ENCODE results near the gene CACNA1D.
"Not testable (repeated sequence)": the region's sequence is repeated elsewhere in the genome, so short reads cannot be mapped to it uniquely, and the experiment has no call there.

Gene CACNA1D

GRCh38 chr3:53570081-53570480 lies 75.7 kb downstream of the CACNA1D start:
- DNase-seq (ENCODE audit: insufficient read length, low spot score) (no peak), FAIRE-seq (no peak)

GRCh38 chr3:53570709-53571108 lies 76.3 kb downstream of the CACNA1D start:
- FAIRE-seq (no peak), DNase-seq (ENCODE audit: insufficient read length, low spot score) (no peak)

- FAIRE-seq = no peak
Measured at GRCh38 chr3:53571264-53571663, 76.9 kb downstream of the CACNA1D start.

DNA sequence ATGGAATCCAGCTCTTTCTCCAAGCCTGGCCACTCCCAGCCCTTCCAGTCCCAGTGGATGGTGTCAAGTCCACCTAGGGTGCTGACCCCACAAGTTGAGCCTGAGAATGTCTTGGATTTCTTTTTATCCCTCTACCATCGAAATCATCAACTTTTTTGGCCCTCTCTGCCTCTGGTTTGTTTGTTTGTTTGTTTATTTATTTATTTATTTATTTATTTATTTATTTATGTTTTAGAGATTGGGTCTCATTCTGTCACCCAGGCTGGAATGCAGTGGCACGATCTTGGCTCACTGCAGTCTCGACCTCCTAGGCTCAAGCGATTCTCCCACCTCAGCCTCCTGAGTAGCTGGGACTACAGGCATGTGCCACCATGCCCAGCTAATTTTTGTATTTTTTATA lies 77.8 kb downstream of the CACNA1D start:
- DNase-seq (ENCODE audit: insufficient read length, low spot score); FAIRE-seq: not testable (repeated sequence)

More at GRCh38 chr3:53571264-53571663, 76.9 kb downstream of the CACNA1D start:
- DNase-seq (ENCODE audit: insufficient read length, low spot score) = no peak

GRCh38 chr3:53577506-53577905 lies 83.1 kb downstream of the CACNA1D start:
- FAIRE-seq (no peak), DNase-seq (ENCODE audit: insufficient read length, low spot score) (no peak)

GRCh38 chr3:53579636-53580035 lies 85.2 kb downstream of the CACNA1D start:
- no peak for FAIRE-seq
- no peak for DNase-seq (ENCODE audit: insufficient read length, low spot score)

- DNase-seq (ENCODE audit: insufficient read length, low spot score) (no peak), FAIRE-seq (no peak)
Measured at GRCh38 chr3:53581671-53582070, 87.3 kb downstream of the CACNA1D start.

GRCh38 chr3:53583161-53583690 lies 88.8 kb downstream of the CACNA1D start:
- DNase-seq (ENCODE audit: insufficient read length, low spot score) (no peak), FAIRE-seq (no peak)

DNA sequence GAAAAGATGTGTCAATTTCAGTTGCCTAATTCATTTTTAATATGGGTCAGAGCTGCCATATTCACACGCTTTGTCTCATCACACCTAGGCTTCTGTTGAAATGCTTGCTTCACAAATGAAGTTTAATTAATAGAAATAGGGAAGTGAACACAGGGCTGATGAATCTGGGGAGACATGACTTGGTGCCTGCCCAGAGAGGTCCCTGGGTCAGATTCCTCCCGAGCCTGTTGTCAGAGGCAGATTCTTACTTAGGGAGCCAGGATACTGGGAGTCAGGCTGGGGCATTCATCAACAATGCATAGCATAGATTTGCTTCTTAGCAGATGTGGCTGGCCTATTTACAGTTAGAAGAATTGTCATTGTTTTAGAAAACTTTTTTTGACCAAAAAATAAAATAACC lies 90.6 kb downstream of the CACNA1D start:
- FAIRE-seq (no peak), DNase-seq (ENCODE audit: insufficient read length, low spot score) (no peak)

GRCh38 chr3:53585627-53586026 lies 91.2 kb downstream of the CACNA1D start:
- FAIRE-seq = no peak
- DNase-seq (ENCODE audit: insufficient read length, low spot score) = no peak

DNA sequence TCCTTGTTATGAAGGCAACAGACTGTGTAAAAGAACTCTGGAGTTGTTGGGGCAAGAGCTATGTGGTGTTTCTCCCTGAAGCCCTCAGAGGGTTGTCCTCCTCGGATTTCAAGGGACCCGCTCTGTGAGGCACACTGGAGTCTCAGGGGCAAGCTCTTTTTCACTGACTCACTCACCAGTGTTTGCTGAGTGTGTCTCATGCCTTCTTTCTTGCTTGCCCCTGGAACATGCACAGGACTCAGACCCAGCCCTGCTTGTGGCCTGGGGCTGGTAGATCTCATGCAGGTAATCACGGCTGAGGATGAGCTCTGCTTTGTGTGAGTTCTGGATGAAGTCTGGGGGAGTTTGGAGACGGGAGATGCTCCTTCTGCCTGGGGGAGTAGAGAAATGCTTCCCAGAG lies 93.7 kb downstream of the CACNA1D start:
- DNase-seq (ENCODE audit: insufficient read length, low spot score) = no peak
- no peak for FAIRE-seq

DNA sequence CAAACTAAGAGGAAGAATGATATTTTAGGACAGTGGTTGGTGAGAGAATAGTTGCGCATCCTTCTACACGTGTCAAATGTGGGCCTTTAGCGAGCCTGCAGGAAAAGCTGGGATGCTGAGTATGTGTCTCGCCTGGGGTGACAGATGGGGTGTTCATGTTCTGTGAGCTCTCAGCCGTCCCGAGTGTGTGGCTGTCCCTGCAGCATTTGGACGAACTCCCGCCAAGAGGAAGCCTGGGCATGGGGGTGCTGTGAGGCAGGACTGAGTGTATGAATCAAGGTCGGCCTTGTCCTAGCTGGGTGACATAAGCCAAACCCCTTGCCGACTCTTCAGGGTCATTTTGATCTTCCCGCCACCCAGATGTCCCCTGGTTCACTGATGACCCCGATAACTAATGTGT lies 94.8 kb downstream of the CACNA1D start:
- FAIRE-seq (no peak), DNase-seq (ENCODE audit: insufficient read length, low spot score) (no peak)

- FAIRE-seq (no peak), DNase-seq (ENCODE audit: insufficient read length, low spot score) (no peak)
Measured at GRCh38 chr3:53589806-53590205, 95.4 kb downstream of the CACNA1D start.

DNA sequence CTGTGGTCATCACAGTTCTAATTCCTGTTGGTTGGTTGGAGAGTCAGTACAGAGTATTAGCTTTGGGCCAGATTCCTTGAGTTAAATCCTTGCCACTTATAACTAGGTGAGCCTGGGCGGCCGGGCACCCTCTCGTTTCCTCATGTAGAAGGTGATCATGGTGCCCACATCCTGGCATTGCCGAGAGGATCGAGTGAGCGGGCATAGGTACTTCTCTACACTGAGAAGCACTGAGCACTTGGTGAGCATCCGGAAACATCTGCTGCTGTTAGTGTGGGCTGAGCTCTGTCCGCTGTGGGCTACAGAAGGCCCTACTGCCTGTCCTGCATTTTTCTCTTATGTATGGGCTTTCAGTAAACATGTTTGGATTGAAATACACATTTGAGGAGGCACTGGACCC lies 96.2 kb downstream of the CACNA1D start:
- FAIRE-seq = no peak
- no peak for DNase-seq (ENCODE audit: insufficient read length, low spot score)

GRCh38 chr3:53591646-53592045 lies 97.2 kb downstream of the CACNA1D start:
- FAIRE-seq = no peak
- no peak for DNase-seq (ENCODE audit: insufficient read length, low spot score)

GRCh38 chr3:53592862-53593261 lies 98.5 kb downstream of the CACNA1D start:
- FAIRE-seq = no peak

DNA sequence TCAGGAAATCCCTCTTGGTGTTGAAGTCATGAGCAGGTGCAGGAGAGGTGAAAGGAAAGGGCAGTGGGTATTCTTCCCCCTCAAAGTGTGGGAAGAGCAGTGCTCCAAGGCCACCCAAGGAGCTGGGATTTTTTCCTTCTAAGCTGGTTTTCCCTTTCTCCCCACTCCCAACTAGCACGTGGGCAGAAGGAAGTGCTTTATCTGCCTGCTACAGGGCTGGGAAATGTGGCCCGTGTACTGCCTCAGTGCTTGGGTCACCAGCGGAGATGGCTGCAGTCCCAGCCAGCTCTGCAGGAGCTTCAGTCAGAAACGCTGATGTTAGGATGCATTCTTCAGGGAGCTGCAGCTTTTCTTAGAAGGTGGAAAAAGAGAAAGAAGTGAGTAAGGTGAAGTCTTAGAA lies 99.2 kb downstream of the CACNA1D start:
- DNase-seq (ENCODE audit: insufficient read length, low spot score) = no peak
- no peak for FAIRE-seq

More at GRCh38 chr3:53592862-53593261, 98.5 kb downstream of the CACNA1D start:
- DNase-seq (ENCODE audit: insufficient read length, low spot score) = no peak

GRCh38 chr3:53594276-53594675 lies 99.9 kb downstream of the CACNA1D start:
- no peak for FAIRE-seq
- no peak for DNase-seq (ENCODE audit: insufficient read length, low spot score)

DNA sequence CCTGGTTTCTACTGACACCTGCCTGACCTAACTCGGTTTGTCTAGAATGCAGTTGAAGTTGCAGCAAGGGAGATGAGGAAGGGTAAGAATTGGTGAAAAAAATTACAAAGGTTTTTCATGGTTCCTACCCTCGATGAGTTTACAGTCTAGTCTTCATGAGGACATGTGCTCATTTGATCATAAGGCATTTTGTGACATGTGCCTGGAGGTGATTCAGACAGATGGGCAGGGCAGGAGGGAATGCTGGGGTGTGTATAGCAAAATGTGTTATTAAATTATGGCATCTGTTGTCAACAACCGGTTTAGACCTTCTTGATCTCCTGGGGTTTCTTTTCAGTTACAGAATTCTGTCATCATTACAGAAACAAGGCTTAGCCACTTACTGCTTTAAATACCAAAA lies 101.2 kb downstream of the CACNA1D start:
- FAIRE-seq (no peak), DNase-seq (ENCODE audit: insufficient read length, low spot score) (no peak)

- FAIRE-seq (no peak), DNase-seq (ENCODE audit: insufficient read length, low spot score) (no peak)
Measured at GRCh38 chr3:53597136-53597915, 102.9 kb downstream of the CACNA1D start.

- FAIRE-seq (peak; percentile 39), DNase-seq (ENCODE audit: insufficient read length, low spot score) (no peak)
Measured at GRCh38 chr3:53599771-53600170, 105.4 kb downstream of the CACNA1D start.

GRCh38 chr3:53602866-53603265 lies 108.5 kb downstream of the CACNA1D start:
- no peak for FAIRE-seq
- DNase-seq (ENCODE audit: insufficient read length, low spot score) = no peak
